ENCODE results near the gene XYLT1. TPM values are rescaled to one million over a fixed set of nuclear protein-coding genes. Genes with fewer than 3 reads are reported as not detected.

The XYLT1 gene
- total RNA-seq, 5 donors from 2014 or later (not counting 1 experiment from before 2014, with no cell fraction given) = 25.8 to 70.6 (median 57.8) TPM

GRCh38 chr16:17334096-17334495 lies 136.7 kb downstream of the XYLT1 start:
- Mint-ChIP-seq H3K36me3 (peaks cover 9% of the 10 kb centered on the region), H3K27ac (no peak overlapping the region), H3K9me3 (no peaks in the 10 kb centered on the region), H3K4me3 (no peak overlapping the region), H3K4me1 (peaks cover 21 to 27% (median 26%) of the 10 kb centered on the region in 3 donors), H3K27me3 (no peaks in the 10 kb centered on the region)
- Histone ChIP-seq H3K4me1 (ENCODE audit: control insufficient read depth in 1 of 2, extremely low read depth in 1 of 2, insufficient read depth in 2 of 2, low read length in 2 of 2) (no peaks in the 10 kb centered on the region), H3K4me3 (ENCODE audit: control insufficient read depth in 1 of 2, extremely low read depth in 1 of 2, low read length in 1 of 2) (no peak overlapping the region), H3K36me3 (ENCODE audit: control insufficient read depth in 2 of 2, extremely low read depth in 1 of 2, insufficient read depth in 1 of 2, low read length in 1 of 2) (no peaks in the 10 kb centered on the region), H3K9me3 (no peaks in the 10 kb centered on the region), H3K27ac (ENCODE audit: low read length) (no peak overlapping the region), H3K27me3 (replicated peaks in 1 of 2; ENCODE audit: control insufficient read depth in 2 of 2, extremely low read depth in 1 of 2, insufficient read depth in 2 of 2, low read length in 1 of 2) (no peaks in the 10 kb centered on the region)
- CTCF ChIA-PET = no interaction called here
- POLR2A ChIA-PET = no interaction called here
- ATAC-seq (replicated peaks in 1 of 4) (no peak), DNase-seq (no peak)
- 93% methylated on average over 5 of the region's 5 CpGs for WGBS (ENCODE audit: insufficient coverage)

- Histone ChIP-seq H3K27me3 (replicated peaks in 1 of 2; ENCODE audit: control insufficient read depth in 2 of 2, extremely low read depth in 1 of 2, insufficient read depth in 2 of 2, low read length in 1 of 2) (no peaks in the 10 kb centered on the region), H3K27ac (ENCODE audit: low read length) (no peak overlapping the region), H3K9me3 (no peaks in the 10 kb centered on the region), H3K4me1 (ENCODE audit: control insufficient read depth in 1 of 2, extremely low read depth in 1 of 2, insufficient read depth in 2 of 2, low read length in 2 of 2) (no peaks in the 10 kb centered on the region), H3K36me3 (ENCODE audit: control insufficient read depth in 2 of 2, extremely low read depth in 1 of 2, insufficient read depth in 1 of 2, low read length in 1 of 2) (no peaks in the 10 kb centered on the region), H3K4me3 (ENCODE audit: control insufficient read depth in 1 of 2, extremely low read depth in 1 of 2, low read length in 1 of 2) (no peak overlapping the region)
- Mint-ChIP-seq H3K4me1 (peaks cover 26 to 31% (median 30%) of the 10 kb centered on the region in 3 donors), H3K36me3 (peaks cover 9% of the 10 kb centered on the region), H3K9me3 (no peaks in the 10 kb centered on the region), H3K4me3 (no peak overlapping the region), H3K27me3 (no peaks in the 10 kb centered on the region), H3K27ac (no peak overlapping the region)
- ATAC-seq (replicated peaks in 1 of 4) (no peak), DNase-seq (no peak)
- ChIA-PET CTCF (interaction anchor here in 1 of 2 donors (0.7 kb wide), 1 partner anchor 37 kb away, joined by 5 read pairs; no protein-coding TSS in a partner anchor), POLR2A (interaction anchor here (0.7 to 0.8 kb wide), 2 partner anchors 31 to 51 kb away, joined by 4 read pairs; no protein-coding TSS in a partner anchor)
- WGBS (ENCODE audit: insufficient coverage) = no CpG with 5 or more reads among the region's 2 CpGs
Observed at GRCh38 chr16:17333229-17333628, 137.5 kb downstream of the XYLT1 start.

- Mint-ChIP-seq H3K4me1 (peaks cover 18 to 30% (median 29%) of the 10 kb centered on the region in 3 donors), H3K36me3 (peaks cover 9% of the 10 kb centered on the region), H3K4me3 (no peak overlapping the region), H3K27ac (no peak overlapping the region), H3K27me3 (no peaks in the 10 kb centered on the region), H3K9me3 (no peaks in the 10 kb centered on the region)
- ChIA-PET POLR2A (no interaction called here), CTCF (no interaction called here)
- WGBS (ENCODE audit: insufficient coverage) = 100% methylated on average over 3 of the region's 4 CpGs
- DNase-seq (no peak), ATAC-seq (replicated peaks in 1 of 4) (no peak)
- Histone ChIP-seq H3K36me3 (ENCODE audit: control insufficient read depth in 2 of 2, extremely low read depth in 1 of 2, insufficient read depth in 1 of 2, low read length in 1 of 2) (no peaks in the 10 kb centered on the region), H3K9me3 (no peaks in the 10 kb centered on the region), H3K27me3 (replicated peaks in 1 of 2; ENCODE audit: control insufficient read depth in 2 of 2, extremely low read depth in 1 of 2, insufficient read depth in 2 of 2, low read length in 1 of 2) (no peaks in the 10 kb centered on the region), H3K4me3 (ENCODE audit: control insufficient read depth in 1 of 2, extremely low read depth in 1 of 2, low read length in 1 of 2) (no peak overlapping the region), H3K27ac (ENCODE audit: low read length) (no peak overlapping the region), H3K4me1 (ENCODE audit: control insufficient read depth in 1 of 2, extremely low read depth in 1 of 2, insufficient read depth in 2 of 2, low read length in 2 of 2) (no peaks in the 10 kb centered on the region)
Observed at GRCh38 chr16:17331991-17332390, 138.8 kb downstream of the XYLT1 start.

- POLR2A ChIA-PET = no interaction called here
- peaks cover 7% of the 10 kb centered on the region for H3K36me3 Mint-ChIP-seq
- Histone ChIP-seq H3K4me1 (ENCODE audit: control insufficient read depth in 1 of 2, extremely low read depth in 1 of 2, insufficient read depth in 2 of 2, low read length in 2 of 2) (no peaks in the 10 kb centered on the region), H3K4me3 (ENCODE audit: control insufficient read depth in 1 of 2, extremely low read depth in 1 of 2, low read length in 1 of 2) (no peak overlapping the region), H3K27me3 (replicated peaks in 1 of 2; ENCODE audit: control insufficient read depth in 2 of 2, extremely low read depth in 1 of 2, insufficient read depth in 2 of 2, low read length in 1 of 2) (no peaks in the 10 kb centered on the region), H3K27ac (ENCODE audit: low read length) (no peak overlapping the region), H3K9me3 (no peaks in the 10 kb centered on the region), H3K36me3 (ENCODE audit: control insufficient read depth in 2 of 2, extremely low read depth in 1 of 2, insufficient read depth in 1 of 2, low read length in 1 of 2) (no peaks in the 10 kb centered on the region)
- CTCF ChIA-PET = no interaction called here
- 78% methylated on average over 5 of the region's 10 CpGs for WGBS (ENCODE audit: insufficient coverage)
- H3K4me3 Mint-ChIP-seq = no peak overlapping the region
- H3K27me3 Mint-ChIP-seq = no peaks in the 10 kb centered on the region
- no peak for ATAC-seq (replicated peaks in 1 of 4)
- no peak overlapping the region for H3K27ac Mint-ChIP-seq
- DNase-seq = no peak
- peaks cover 18 to 25% (median 25%) of the 10 kb centered on the region in 3 donors for H3K4me1 Mint-ChIP-seq
- H3K9me3 Mint-ChIP-seq = no peaks in the 10 kb centered on the region
Observed at GRCh38 chr16:17331071-17331607, 139.6 kb downstream of the XYLT1 start.

GRCh38 chr16:17330044-17330443 lies 140.7 kb downstream of the XYLT1 start:
- 93% methylated on average over 3 of the region's 4 CpGs for WGBS (ENCODE audit: insufficient coverage)
- Histone ChIP-seq H3K4me1 (ENCODE audit: control insufficient read depth in 1 of 2, extremely low read depth in 1 of 2, insufficient read depth in 2 of 2, low read length in 2 of 2) (no peaks in the 10 kb centered on the region), H3K9me3 (no peaks in the 10 kb centered on the region), H3K36me3 (ENCODE audit: control insufficient read depth in 2 of 2, extremely low read depth in 1 of 2, insufficient read depth in 1 of 2, low read length in 1 of 2) (no peaks in the 10 kb centered on the region), H3K4me3 (ENCODE audit: control insufficient read depth in 1 of 2, extremely low read depth in 1 of 2, low read length in 1 of 2) (no peak overlapping the region), H3K27ac (ENCODE audit: low read length) (no peak overlapping the region), H3K27me3 (replicated peaks in 1 of 2; ENCODE audit: control insufficient read depth in 2 of 2, extremely low read depth in 1 of 2, insufficient read depth in 2 of 2, low read length in 1 of 2) (no peaks in the 10 kb centered on the region)
- no peaks in the 10 kb centered on the region for H3K27me3 Mint-ChIP-seq
- no peak overlapping the region for H3K4me3 Mint-ChIP-seq
- POLR2A ChIA-PET = interaction anchor here (0.6 to 0.7 kb wide), 2 partner anchors 10 to 14 kb away, joined by 3 to 5 read pairs; no protein-coding TSS in a partner anchor
- peaks cover 3% of the 10 kb centered on the region for H3K36me3 Mint-ChIP-seq
- H3K9me3 Mint-ChIP-seq = no peaks in the 10 kb centered on the region
- CTCF ChIA-PET = no interaction called here
- DNase-seq = no peak
- no peak for ATAC-seq (replicated peaks in 1 of 4)
- no peak overlapping the region for H3K27ac Mint-ChIP-seq
- H3K4me1 Mint-ChIP-seq = peaks cover 18 to 28% (median 25%) of the 10 kb centered on the region in 3 donors

GRCh38 chr16:17329391-17329790 lies 141.4 kb downstream of the XYLT1 start:
- Mint-ChIP-seq H3K9me3 (no peaks in the 10 kb centered on the region), H3K27ac (no peak overlapping the region), H3K27me3 (no peaks in the 10 kb centered on the region), H3K36me3 (peaks cover 3% of the 10 kb centered on the region), H3K4me1 (peaks cover 18 to 28% (median 25%) of the 10 kb centered on the region in 3 donors), H3K4me3 (no peak overlapping the region)
- no peaks in the 10 kb centered on the region for H3K9me3 ChIP-seq
- whole genome bisulfite sequencing (ENCODE audit: insufficient coverage) = 97% methylated on average over 4 of the region's 5 CpGs
- DNase-seq = no peak
- ATAC-seq (replicated peaks in 1 of 4) = no peak
- H3K36me3 ChIP-seq (ENCODE audit: control insufficient read depth in 2 of 2, extremely low read depth in 1 of 2, insufficient read depth in 1 of 2, low read length in 1 of 2) = no peaks in the 10 kb centered on the region
- POLR2A ChIA-PET = interaction anchor here in 1 of 2 donors (0.6 kb wide), 1 partner anchor 9 kb away, joined by 3 read pairs; no protein-coding TSS in a partner anchor
- CTCF ChIA-PET = no interaction called here
- H3K27ac ChIP-seq (ENCODE audit: low read length) = no peak overlapping the region
- H3K4me3 ChIP-seq (ENCODE audit: control insufficient read depth in 1 of 2, extremely low read depth in 1 of 2, low read length in 1 of 2) = no peak overlapping the region
- no peaks in the 10 kb centered on the region for H3K4me1 ChIP-seq (ENCODE audit: control insufficient read depth in 1 of 2, extremely low read depth in 1 of 2, insufficient read depth in 2 of 2, low read length in 2 of 2)
- no peaks in the 10 kb centered on the region for H3K27me3 ChIP-seq (replicated peaks in 1 of 2; ENCODE audit: control insufficient read depth in 2 of 2, extremely low read depth in 1 of 2, insufficient read depth in 2 of 2, low read length in 1 of 2)

Data from T-cell (primary cell).